Calu3 (cell line): ENCODE results near the gene VIT. TPM values are rescaled to one million over a fixed set of nuclear protein-coding genes. Genes with fewer than 3 reads are reported as not detected.
"Not testable (repeated sequence)": the region's sequence is repeated elsewhere in the genome, so short reads cannot be mapped to it uniquely, and the experiment has no call there.

Experiments used
- BruUV-seq: library from RNA; stranded (reverse); fragments of 400-500 nt; replicated peaks from 2 replicates; lab custom pipeline; 2021; lab: Mats Ljungman, UMichigan
- CTCF ChIA-PET: fragments of 300-600 bp; sonication (Branson Sonifier 250); formaldehyde crosslinking; loops from one replicate; lab custom pipeline; 2022; ENCODE audit warnings: antibody characterized with exemption; lab: Charles Lee
- DNase-seq: peaks from one replicate; pipeline ENCODE4 v3.0.0; 2022
- H3K27ac Mint-ChIP-seq: one replicate; pipeline ENCODE4 v1.8.0; 2022; ENCODE audit warnings: mixed read lengths; ENCODE audit not compliant: unreplicated experiment
- H3K27me3 Mint-ChIP-seq: one replicate; pipeline ENCODE4 v1.8.0; 2022; ENCODE audit warnings: mixed read lengths; ENCODE audit not compliant: unreplicated experiment
- H3K36me3 Mint-ChIP-seq: one replicate; pipeline ENCODE4 v1.8.0; 2022; ENCODE audit warnings: mild to moderate bottlenecking, moderate library complexity, mixed read lengths; ENCODE audit not compliant: insufficient read depth, unreplicated experiment
- H3K4me1 Mint-ChIP-seq: one replicate; pipeline ENCODE4 v1.8.0; 2022; ENCODE audit warnings: mild to moderate bottlenecking, low read depth, mixed read lengths; ENCODE audit not compliant: unreplicated experiment
- H3K4me3 Mint-ChIP-seq: one replicate; pipeline ENCODE4 v1.8.0; 2022; ENCODE audit warnings: mild to moderate bottlenecking, low read depth, moderate library complexity, mixed read lengths; ENCODE audit not compliant: unreplicated experiment
- H3K9me3 Mint-ChIP-seq: one replicate; pipeline ENCODE4 v1.8.0; 2022; ENCODE audit warnings: low read depth, mixed read lengths; ENCODE audit not compliant: unreplicated experiment
- intact Hi-C: fragments of 100-400 bp; cut with micrococcal nuclease; formaldehyde crosslinking; loops from one replicate; pipeline ENCODE4 v1.10.0; 2022; ENCODE audit not compliant: unreplicated experiment
- total RNA-seq: library from RNA; stranded (reverse); gene quantifications from 2 replicates; pipeline ENCODE4 v1.2.3, GENCODE V29; 2022
- TF ChIP-seq, protein P1 (sequence below): fragments of 200-600 bp; IDR thresholded peaks from one replicate; pipeline ENCODE4 v1.8.0; 2022; ENCODE audit warnings: antibody characterized with exemption; ENCODE audit not compliant: unreplicated experiment

Gene VIT
- total RNA-seq, 1 experiment from 2014 or later = not detected

DNA sequence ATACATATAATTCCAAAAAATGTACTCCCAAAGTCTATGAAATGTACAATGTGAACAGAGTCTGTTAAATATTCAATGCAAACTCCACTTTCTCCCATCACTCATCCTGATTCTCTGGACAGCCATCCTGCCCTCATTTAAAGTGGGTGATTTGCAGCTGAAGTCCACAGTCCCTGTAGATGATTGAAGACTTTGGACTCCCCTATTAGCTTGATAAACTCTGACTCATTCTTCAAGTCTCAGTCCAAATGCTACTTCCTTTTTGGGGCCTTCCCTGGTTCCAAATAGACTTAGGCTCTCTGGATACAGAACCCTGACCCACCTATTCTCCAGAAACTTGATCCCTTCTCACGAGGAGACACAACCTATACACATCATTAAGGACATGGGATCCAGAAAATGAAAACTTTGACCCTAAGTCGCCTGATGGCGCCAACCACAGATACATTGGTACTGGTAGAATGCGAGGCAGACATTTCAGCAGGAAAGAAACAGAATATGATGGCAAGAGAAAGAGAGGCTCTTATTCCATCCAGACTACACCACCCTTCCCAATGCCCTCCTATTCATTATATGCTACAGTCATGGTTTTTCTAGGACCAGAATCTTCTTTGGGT lies 122.7 kb downstream of the VIT start:
- Mint-ChIP-seq H3K36me3 (no peaks in the 10 kb centered on the region), H3K9me3 (no peaks in the 10 kb centered on the region), H3K4me1 (peaks cover 9% of the 10 kb centered on the region), H3K27me3 (no peaks in the 10 kb centered on the region), H3K4me3 (no peak overlapping the region), H3K27ac (no peak overlapping the region)
- intact Hi-C loops = no loop called here
- CTCF ChIA-PET = no interaction called here
- TF ChIP-seq, protein P1, sequence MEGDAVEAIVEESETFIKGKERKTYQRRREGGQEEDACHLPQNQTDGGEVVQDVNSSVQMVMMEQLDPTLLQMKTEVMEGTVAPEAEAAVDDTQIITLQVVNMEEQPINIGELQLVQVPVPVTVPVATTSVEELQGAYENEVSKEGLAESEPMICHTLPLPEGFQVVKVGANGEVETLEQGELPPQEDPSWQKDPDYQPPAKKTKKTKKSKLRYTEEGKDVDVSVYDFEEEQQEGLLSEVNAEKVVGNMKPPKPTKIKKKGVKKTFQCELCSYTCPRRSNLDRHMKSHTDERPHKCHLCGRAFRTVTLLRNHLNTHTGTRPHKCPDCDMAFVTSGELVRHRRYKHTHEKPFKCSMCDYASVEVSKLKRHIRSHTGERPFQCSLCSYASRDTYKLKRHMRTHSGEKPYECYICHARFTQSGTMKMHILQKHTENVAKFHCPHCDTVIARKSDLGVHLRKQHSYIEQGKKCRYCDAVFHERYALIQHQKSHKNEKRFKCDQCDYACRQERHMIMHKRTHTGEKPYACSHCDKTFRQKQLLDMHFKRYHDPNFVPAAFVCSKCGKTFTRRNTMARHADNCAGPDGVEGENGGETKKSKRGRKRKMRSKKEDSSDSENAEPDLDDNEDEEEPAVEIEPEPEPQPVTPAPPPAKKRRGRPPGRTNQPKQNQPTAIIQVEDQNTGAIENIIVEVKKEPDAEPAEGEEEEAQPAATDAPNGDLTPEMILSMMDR = no peak
- no peak for DNase-seq
- no TSS peak for BruUV-seq

DNA sequence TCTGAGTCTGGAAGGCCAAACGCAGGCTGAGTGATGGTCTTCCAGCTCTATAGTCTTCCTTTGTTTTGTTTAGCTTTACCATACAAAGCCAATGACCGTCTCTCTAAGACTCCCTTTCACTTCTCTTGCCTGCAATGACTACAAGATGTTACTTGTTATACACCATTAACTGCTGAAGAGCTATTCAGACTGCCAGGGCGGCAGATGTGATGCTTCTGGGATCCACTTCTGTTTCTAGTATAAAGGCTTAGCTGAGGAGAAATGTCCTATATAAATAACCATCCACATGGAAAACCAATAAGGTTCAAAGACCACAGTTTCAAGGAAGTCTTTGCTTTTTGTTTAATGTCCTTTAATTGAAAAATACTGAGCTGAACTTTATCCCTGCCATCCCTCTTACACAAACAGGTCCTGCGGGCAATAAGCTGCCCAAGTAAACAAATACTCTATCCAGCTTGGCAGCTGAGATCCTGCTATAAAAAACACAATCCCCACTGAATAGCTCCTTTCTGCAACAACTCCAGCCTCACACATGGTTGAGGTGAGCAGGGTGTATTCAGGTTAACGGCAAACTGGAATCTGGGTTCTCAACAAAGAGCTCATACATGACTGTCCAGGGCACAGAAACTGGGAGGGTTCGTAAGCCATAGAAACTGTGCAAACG lies 124.6 kb downstream of the VIT start:
- CTCF ChIA-PET = interaction anchor here (0.5 kb wide), 1 partner anchor 254 kb away, joined by 3 read pairs; no protein-coding TSS in a partner anchor
- no TSS peak for BruUV-seq
- no peaks in the 10 kb centered on the region for H3K27me3 Mint-ChIP-seq
- TF ChIP-seq, protein P1 = no peak
- no peaks in the 10 kb centered on the region for H3K9me3 Mint-ChIP-seq
- no peak overlapping the region for H3K4me3 Mint-ChIP-seq
- no peak for DNase-seq
- intact Hi-C loops = no loop called here
- H3K36me3 Mint-ChIP-seq = no peaks in the 10 kb centered on the region
- H3K4me1 Mint-ChIP-seq = peaks cover 9% of the 10 kb centered on the region
- no peak overlapping the region for H3K27ac Mint-ChIP-seq

DNA sequence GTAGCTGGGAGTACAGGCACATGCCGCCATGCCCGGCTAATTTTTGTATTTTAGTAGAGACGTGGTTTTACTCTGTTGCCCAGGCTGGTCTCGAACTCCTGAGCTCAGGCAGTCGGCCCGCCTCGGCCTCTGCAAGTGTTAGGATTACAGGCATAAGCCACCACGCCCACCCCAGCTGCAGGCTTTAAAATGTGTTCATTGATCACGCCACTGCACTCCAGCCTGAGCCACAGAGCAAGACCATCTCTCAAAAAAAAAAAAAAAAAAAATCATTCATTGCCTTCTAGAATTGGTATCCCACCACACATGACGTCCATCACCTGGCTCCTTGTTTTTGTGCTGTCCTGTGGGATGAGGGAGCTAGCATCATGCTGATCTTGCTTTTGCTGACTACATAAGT lies 127.4 kb downstream of the VIT start:
- TF ChIP-seq, protein P1 = no peak
- Mint-ChIP-seq H3K27me3 (no peaks in the 10 kb centered on the region), H3K9me3 (no peaks in the 10 kb centered on the region), H3K4me1 (peaks cover 7% of the 10 kb centered on the region), H3K27ac (no peak overlapping the region), H3K4me3 (no peak overlapping the region), H3K36me3 (no peaks in the 10 kb centered on the region)
- BruUV-seq = no TSS peak
- CTCF ChIA-PET = no interaction called here
- DNase-seq = no peak
- intact Hi-C loops = no loop called here

DNA sequence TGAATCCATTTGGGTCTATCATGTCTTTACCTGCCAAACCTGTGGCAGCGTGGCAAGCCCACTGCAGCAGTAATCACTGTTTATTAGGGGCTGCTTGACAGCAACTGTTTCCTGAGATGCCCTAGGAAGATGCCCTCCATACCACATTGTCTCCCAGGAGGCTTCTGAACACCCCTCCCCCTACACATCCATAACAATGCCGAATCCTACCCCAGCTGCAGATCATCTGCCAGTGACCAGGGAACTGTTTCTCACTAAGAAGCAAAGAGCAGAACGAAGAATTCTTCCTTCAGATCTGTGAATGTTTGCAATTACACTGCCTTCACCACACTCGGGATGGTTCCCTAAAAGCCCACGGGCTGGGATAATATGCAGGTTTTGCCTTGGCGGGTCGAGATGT lies 127.8 kb downstream of the VIT start:
- CTCF ChIA-PET = no interaction called here
- Mint-ChIP-seq H3K4me1 (peaks cover 3% of the 10 kb centered on the region), H3K27ac (no peak overlapping the region), H3K36me3 (no peaks in the 10 kb centered on the region), H3K4me3 (no peak overlapping the region), H3K9me3 (no peaks in the 10 kb centered on the region), H3K27me3 (no peaks in the 10 kb centered on the region)
- no TSS peak for BruUV-seq
- TF ChIP-seq, protein P1 = no peak
- DNase-seq = no peak
- intact Hi-C loops = no loop called here

DNA sequence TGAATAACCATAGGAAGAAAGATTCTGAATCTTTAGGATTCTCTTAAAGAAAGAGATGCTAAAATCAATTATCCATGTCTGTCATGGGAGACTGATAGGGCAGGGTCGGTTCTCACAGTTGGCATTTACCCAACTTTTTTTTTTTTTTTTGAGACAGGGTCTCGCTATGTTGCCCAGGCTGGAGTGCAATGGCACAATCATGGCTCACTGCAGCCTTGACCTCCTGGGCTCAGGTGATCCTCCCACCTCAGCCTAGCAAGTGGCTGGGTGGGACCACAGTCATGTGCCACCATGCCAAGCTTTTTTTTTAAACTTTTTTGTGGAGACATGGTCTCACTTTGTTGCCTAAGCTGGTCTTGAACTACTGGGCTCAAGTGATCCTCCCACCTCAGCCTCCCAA lies 128.2 kb downstream of the VIT start:
- H3K9me3 Mint-ChIP-seq, H3K36me3 Mint-ChIP-seq, intact Hi-C loops, H3K4me1 Mint-ChIP-seq, BruUV-seq, CTCF ChIA-PET, H3K4me3 Mint-ChIP-seq, DNase-seq, H3K27me3 Mint-ChIP-seq, H3K27ac Mint-ChIP-seq: not testable (repeated sequence)
